ENCODE measurements around the gene IFITM10.

IFITM10 gene

DNA sequence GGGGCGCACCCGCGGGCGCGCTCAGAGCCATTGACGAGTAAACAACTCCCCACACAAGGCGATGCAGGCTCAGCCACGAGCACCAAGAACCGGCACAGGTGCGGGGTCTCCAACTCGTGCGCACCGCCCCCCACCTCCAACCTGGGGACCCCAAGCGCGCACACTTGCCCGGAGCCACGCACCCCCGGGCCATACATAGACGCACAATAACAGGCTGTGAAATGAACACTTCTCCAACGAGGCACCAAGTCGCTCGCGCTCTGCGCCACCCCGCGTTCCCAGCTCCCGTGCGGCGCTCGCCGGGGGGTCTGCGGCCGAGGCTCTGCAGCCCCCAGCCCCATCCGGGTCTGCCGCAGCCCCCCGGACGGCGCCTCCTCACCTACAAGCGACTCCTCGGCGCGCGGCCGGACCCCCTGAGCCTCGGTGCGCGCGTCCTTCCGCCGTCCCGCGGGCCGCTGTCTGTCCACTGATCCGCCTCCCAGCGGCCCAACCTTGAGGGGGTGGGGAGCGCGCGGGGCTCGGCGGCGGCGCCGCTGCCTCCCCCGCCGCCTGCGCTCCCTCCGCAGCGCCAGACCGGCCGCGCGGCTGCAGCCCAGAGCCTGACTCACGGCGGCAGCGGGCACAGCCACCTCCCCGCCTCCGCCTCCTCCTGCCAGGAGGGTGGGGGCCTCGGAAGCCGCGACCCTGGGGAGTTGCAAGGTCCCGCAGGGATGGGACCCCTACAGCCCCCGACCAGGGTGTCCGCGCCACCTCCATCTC, 1.6 kb downstream of the IFITM10 start:
- TF ChIP-seq, protein P1, sequence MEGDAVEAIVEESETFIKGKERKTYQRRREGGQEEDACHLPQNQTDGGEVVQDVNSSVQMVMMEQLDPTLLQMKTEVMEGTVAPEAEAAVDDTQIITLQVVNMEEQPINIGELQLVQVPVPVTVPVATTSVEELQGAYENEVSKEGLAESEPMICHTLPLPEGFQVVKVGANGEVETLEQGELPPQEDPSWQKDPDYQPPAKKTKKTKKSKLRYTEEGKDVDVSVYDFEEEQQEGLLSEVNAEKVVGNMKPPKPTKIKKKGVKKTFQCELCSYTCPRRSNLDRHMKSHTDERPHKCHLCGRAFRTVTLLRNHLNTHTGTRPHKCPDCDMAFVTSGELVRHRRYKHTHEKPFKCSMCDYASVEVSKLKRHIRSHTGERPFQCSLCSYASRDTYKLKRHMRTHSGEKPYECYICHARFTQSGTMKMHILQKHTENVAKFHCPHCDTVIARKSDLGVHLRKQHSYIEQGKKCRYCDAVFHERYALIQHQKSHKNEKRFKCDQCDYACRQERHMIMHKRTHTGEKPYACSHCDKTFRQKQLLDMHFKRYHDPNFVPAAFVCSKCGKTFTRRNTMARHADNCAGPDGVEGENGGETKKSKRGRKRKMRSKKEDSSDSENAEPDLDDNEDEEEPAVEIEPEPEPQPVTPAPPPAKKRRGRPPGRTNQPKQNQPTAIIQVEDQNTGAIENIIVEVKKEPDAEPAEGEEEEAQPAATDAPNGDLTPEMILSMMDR (IDR thresholded peaks at IDR 0.05; ENCODE audit: low read depth, low read length, missing control alignments), result no peak
- no peak for DNase-seq (ENCODE audit: low read depth)
- no peak overlapping the region for H3K4me3 ChIP-seq (ENCODE audit: low read depth, low read length)

DNA sequence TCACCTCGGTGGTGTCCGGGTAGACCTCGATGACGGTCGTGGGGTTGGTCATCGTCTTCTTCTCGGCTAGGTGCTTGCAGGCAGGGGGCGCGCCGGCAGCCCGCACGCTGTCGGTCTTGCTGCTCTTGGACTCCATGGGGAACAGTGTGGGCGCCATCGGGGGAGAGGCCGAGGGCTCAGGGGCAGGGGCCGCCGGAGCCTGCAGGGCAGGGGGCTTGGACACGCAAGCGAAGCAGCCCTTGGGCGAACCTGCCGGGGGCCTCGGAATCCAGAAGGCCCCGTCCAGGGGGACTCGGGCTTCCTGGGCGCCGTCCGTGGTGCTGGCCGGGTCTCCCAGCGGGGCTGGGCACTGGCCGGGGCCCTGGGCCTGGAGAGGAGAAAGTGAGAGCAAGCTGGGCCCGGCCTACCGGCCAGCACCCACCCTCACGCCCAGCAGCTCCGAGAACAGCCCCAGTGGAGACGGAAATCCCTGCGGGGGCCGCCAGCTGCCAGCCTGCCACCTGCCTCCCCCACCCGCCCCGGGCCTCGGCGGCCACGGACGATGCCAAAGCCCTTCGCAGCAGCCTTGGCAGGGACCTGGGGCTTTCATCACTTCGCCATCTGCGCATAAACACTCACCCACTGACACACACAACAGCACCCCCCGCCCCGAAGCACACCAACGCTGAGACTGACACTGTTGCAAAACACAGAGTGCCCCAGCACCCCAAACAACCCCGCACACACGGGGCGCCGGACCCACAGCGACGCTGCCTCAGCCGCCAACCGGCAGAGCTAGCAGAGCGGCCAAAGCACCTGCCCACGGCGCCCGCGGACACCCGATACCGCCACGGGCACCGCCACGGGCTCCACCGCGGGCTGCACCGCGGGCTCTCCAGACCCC, 2.4 kb downstream of the IFITM10 start:
- TF ChIP-seq, protein P1 (IDR thresholded peaks at IDR 0.05; ENCODE audit: low read depth, low read length, missing control alignments), result no peak
- DNase-seq (ENCODE audit: low read depth), result no peak
- H3K4me3 ChIP-seq (ENCODE audit: low read depth, low read length), result no peak overlapping the region

DNA sequence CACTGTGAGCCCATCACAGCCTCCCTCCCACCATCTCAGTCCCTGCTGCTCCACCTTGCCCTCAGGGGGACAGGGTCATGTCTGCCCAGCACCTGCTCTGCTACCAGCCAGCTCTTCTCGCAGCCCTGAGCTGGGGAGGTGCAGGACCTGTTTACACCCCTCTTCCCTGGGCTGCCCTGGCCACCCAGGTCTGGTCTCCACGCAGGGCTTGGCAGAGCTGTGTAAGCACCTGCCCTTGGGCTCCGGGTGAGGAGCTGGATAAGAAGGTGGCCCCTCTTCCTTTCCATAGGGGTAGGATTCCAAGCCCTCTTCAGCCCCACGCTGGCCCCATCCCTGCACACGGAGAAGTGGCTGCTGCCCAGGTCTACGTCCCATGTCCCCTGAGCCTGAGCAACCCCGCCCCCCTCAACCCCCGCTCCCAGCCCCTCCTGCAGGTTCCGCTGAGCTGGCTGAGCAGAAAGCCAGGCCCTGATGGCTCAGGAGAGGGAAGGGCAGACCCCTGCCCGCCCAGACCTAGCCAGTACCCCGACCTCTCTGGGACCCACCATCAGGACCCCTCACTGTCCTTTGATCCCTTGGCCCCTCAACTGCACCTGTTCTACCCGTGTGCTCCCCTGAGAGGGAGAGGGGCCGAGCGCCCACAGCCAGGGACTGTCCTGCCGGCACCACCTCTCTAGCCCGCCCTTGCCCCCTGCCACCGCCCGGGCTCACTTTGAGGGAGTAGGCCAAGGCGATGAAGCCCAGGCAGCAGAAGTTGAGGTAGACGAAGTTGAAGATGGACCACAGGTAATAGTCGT, 3.2 kb downstream of the IFITM10 start:
- H3K4me3 ChIP-seq (ENCODE audit: low read depth, low read length), result no peak overlapping the region
- DNase-seq (ENCODE audit: low read depth), result no peak
- TF ChIP-seq, protein P1 (IDR thresholded peaks at IDR 0.05; ENCODE audit: low read depth, low read length, missing control alignments), result no peak

DNA sequence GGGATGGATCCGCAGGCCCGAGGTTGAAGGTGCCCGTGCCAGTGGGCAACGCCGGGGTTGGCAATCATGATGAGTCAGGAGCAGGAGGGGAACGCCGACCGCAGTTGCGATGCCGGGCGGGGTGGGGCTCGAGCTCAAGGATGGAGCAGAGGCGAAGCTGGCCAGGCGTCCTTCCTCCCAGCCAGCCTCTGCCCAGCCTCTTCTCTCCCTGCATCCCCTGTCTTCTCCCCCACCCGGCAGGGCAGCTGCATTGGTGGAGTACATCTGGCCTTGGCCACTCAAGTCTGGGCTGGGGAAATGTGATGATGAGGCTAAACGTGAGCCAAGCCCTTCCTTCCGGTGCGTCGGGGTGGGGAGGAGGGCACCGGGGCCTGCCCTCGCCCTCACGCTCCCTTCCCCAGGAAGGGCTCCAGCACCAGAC, 3.9 kb downstream of the IFITM10 start:
- TF ChIP-seq, protein P1 (IDR thresholded peaks at IDR 0.05; ENCODE audit: low read depth, low read length, missing control alignments), result no peak
- DNase-seq (ENCODE audit: low read depth), result no peak
- no peak overlapping the region for H3K4me3 ChIP-seq (ENCODE audit: low read depth, low read length)

DNA sequence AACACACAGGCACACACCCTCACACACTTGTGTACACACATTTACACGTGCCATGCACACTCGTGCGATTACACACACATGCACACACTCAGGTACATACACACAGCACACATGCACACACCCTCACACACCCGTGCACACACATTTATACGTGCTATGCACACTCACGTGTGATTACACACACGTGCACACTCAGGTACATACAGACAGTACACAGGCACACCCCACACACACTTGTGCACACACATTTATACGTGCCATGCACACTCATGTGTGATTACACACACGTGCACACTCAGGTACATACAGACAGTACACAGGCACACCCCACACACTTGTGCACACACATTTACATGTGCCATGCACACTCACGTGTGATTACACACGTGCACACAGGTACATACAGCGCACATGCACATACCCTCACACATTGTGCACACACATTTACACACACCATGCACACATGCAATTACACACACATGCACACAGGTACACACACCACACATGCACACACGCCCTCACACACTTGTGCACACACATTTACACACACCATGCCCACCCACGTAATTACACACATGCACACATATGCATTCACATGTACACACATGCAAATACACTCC, 4.6 kb downstream of the IFITM10 start:
- DNase-seq (ENCODE audit: low read depth), result no peak
- TF ChIP-seq, protein P1 (IDR thresholded peaks at IDR 0.05; ENCODE audit: low read depth, low read length, missing control alignments), result no peak
- no peak overlapping the region for H3K4me3 ChIP-seq (ENCODE audit: low read depth, low read length)
